Glomerular endothelial cell (primary cell): ENCODE results near the gene RALY. TPM values are rescaled to one million over a fixed set of nuclear protein-coding genes. Genes with fewer than 3 reads are reported as not detected.

Source experiments
- DNase-seq: peaks from one replicate; pipeline ENCODE4 v3.0.0-alpha.2; 2011; ENCODE audit warnings: low read depth, low spot score; ENCODE audit errors: extremely low read depth
- total RNA-seq: library from RNA; depleted of rRNA; stranded (reverse); fragments of >200 nt; gene quantifications from 2 replicates; pipeline ENCODE4 v1.2.3, GENCODE V29; 2015

RALY gene
- total RNA-seq, result 166 and 170 TPM in 2 replicates

DNA sequence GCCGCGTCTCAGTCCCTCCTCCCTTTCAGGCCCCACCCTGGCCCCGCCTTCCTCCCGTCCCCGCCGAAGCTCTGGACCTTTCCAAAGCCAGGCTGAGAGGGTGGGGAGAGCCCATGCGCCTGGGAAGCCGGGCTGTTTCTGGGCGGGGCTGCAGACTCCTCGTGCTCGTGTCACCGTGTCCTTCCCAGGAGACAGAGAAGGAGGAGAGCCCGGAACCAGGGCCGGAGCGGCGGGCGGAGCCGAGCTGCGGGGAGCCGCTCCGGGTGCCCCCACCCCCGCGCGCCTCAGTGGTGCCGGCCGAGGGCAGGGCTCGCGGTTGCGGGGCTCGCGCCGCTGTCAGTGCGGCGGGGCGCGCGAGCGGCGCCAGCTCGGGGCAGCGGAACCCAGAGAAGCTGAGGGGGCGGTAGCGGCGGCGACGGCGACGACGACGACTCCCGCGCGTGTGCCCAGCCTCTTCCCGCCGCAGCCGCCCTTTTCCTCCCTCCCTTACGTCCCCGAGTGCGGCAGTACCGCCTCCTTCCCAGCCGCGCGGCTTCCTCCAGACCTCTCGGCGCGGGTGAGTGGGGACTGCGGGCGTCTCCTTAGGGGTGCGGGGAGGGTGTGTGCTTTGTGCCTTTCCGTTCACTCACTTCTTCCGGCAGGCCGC lies at the start of gene RALY:
RALY (plus strand) TSS at position 336 of the 646 bp plus-strand sequence. CDS start 78,164 bp downstream, outside the sequence.
- no peak for DNase-seq

DNA sequence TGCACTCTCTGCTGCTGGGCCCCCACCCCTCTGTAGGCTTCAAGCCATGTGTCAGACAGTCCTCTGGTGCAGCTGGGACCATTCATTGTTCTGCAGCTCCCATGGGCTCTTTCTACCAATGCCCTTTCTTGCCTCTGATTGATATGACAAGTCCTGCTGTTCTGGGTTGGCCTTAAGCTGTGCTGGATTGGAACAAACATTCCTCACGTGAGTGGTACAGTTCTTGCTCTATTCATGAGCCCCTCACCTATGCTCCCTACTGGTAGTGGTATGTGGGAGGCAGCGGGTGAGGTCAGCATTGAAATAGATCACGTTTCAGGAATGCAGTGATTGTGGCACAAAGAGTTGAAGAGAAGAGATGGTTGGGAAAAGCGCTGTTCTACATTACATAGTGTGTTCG lies 48.8 kb upstream of the RALY start:
- no peak for DNase-seq

DNA sequence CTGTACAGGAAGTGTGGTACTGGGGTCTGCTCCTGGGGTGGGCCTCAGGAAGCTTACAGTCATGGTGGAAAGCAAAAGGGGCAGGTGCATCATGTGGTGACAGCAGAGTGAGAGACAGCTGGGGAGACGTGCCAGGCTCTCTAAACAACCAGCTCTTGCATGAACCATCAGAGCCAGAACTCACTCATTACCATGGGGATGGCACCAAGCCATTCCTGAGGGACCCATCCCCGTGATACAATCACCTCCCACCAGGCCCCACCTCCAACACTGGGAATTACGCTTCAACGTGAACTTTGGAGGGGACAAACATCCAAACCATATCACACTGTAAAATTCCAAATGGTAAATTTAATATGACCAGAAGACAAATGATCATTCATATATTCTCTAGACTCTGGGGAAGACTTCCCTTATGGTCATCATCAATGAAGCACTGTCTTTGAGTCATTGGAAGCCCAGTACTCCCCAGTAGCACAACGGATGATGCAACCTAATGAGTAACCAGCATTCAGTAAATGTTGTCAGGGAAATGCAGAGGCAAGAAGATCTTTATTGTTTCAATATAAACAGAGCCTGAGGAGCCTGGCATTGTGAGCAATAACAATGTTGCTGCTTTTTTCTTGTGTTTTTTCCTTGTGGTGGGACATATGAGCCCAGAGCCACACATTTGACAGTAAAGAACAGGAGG lies 48.2 kb upstream of the RALY start:
- no peak for DNase-seq

DNA sequence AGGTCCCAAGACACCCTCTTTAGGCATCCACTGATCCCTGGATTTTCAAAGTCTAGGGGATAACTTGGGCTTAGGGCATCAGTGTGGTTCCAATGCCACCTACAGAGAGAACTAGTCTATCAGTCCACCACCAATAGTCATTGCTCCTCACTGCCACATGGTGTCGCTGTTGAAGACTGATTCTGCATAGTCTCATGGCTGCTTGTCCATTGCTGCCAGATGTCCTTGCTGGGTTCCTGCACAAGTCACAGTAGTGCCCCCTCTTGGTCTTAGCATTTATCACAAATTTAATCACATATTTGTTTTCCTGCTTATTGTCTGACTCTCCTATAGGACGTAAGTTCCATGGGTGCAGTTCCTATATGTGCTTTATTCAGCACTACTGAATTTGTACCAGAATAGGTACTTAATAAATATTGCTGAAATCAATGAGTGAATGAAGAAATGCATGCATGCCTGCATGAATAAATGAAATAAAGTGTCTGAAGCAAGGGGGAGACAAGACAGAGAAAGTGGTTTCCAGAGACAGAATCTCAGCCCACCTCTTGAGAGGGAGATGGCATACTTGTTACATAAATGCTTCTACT lies 45.9 kb upstream of the RALY start:
- DNase-seq, result peak; percentile 12

DNA sequence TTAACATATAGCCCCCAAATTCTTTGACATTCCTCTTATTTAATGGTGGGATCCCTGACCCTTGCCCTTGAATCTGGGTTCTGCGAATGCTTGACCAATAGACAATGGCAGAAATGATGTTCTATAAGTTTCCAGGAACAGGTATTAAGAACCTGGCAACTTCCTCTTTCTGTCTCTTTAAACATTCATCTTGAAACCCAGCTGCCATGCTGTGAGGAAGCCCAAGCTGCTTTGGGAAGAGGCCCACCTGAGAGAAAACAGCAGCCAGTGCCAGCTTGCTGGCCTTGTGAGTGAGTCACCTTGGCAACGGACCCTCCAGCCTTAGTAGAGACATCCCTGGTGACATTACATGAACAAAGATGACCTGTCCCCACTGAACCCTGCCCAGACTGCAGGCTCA lies 45.2 kb upstream of the RALY start:
- no peak for DNase-seq

DNA sequence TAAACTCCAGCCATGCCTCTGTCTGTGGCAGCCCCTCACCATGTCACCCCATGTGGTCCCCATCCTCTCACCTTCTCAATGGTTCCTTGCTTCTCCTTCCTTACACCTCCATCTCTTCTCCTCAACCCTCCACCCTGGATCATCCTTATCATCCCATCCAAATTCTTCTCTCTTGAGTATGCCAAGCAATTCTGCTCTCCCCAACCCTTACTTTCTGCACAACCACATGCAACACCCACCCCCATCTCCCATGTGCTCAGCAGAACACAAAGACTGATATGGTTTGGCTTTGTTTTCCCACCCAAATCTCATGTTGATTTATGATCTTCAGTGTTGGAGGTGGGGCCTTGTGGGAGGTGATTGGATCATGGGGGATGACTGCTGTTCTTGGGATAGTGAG lies 42.5 kb upstream of the RALY start:
- no peak for DNase-seq

DNA sequence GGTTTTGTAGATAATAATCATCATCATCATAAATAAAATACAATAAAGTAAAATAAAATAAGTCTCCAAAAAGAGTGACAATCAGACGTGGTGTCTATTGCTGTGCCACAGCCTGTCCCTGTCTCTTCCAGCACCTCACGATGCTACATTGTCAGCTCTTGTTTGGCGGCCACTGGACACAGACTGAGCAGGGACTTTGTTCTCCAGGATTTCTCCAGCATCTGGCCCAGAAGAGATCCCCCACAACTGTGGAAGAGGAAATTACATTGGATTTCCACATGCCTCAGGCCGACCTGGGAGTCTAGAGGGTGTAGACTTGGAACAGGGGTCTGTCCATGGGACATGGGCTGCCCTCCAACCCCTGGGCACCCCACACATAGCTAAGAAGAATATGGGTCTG lies 39.2 kb upstream of the RALY start:
- DNase-seq, result no peak

DNA sequence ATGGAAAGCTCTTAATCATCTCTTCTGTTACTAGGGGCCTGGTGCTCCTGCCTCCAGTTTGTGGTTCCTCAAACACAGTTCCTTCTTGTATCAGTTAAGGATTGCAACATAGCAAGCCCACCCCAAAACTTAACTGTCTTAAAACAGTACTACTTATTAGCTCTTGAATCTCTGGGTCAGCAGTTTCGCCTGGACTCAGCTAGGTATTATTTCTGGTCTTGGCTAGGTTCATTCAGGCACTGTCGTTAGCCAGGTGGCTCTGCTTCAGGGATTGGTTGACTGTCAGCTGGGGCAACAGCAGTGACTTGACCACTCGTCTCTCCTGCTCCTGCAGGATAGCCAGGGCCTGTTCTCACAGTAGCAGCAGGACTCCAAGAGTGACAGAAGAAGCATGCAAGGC lies 30.0 kb upstream of the RALY start:
- DNase-seq, result no peak

DNA sequence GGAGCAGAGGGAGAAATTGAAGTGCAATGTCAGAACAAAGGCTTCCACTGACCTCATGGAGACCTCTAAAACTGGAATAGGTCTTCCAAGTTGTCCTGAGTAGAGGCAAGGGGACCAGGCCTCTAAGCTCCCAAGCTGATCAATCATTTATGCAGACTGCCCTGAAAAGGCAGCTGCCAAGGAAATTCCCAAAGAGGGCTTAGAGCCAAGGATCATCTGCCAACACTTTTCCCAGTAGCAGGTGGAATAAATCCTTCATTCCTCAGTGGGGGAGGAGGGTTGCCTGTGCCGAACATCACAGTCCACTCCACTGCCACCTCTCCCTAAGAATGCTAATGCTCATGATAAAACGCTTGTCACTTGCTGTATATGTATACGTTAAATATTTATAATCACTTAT lies 29.3 kb upstream of the RALY start:
- no peak for DNase-seq

DNA sequence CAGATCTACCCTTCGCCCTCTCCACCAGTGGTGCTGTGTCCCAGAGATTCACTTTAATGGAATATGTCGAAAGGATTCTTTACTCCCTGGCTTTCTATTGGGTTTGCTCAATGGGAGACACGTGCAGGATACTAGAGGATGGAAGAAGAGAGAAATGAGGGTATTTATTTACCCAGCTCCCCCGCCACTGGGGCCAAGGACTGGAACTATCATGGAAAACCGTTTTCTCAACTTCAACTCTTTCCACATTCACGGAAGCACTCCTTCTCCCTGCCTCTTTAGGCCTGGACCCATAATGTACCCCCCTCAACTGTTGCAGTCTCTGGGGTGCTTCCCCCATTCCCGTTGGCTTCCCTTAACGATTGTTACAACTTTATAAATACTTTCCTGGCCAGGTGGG lies 26.6 kb upstream of the RALY start:
- DNase-seq, result no peak

DNA sequence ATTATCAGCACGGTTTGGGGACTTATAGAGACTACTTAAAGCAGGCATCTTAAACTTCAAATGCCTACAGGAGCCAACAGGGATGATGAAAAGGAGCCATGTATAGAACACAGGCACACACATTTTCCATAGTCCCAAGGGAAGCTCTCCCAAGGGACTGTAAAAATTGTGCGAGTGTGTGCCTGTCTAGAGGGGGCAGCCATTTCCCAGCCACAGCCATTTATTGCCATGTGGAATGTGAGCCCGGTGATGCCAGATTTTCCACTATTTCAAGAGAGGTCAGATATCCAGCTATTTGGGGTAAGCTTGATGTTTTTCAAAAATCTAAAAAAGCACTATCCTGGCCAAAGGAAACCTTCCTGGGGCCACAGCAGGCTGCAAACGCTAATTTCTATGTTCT lies 24.1 kb upstream of the RALY start:
- no peak for DNase-seq

DNA sequence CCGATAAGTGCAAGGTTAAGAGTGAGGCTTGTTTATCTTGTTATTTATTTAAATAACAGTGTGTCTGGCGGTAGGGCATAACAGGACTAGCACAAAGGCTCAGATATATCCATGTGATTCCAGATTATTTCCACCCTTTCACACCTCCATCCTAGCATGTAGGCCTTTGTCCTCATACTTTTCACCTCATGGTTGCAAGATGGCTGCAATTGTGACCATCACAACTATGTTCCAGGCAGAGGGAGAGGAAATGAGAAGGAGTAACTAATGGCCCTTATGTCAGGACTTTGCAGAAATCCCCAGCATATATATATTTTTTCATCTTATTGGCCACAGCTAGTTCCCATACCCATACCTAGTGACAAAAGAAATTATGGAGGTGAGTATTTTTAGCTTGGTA lies 23.5 kb upstream of the RALY start:
- DNase-seq, result no peak

DNA sequence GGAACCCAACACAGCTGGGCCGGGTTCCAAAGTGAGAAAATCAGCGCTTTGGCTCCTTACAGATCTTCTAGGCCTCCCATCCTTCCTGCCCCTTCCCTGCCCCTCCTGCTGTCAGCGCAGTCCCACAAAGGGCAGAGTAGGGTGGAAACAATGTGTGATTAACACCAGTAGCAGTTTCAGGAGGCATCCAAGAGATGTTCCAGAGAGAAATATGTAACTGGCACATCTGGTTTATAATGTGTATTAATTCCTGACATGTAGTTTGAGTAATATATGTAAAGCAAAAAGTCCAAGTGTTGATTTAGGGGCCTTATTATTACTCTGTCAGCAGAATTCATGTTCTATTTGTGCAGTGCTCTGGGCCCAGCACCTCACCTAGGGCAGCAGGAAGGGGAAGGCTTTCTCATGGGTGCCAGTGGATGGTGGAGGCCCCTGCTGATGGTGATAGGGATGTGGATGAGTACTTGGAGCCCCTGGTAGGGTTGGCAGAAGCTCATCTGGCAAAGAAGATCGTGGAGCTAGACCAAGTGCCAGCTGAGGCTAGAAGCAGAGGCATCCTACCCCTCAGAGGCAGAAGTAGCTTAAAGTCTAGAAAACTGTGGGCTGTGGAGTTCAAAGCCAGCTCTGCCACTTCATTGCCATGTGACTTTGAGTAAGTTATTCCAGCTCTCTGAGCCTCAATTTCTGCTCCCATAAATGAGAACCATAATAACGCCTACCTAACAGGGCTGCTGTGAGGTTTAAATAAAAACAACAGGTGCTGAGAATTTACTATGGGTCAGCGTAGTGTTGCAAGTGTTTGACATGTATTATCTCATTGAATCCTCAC lies 22.4 kb upstream of the RALY start:
- no peak for DNase-seq

DNA sequence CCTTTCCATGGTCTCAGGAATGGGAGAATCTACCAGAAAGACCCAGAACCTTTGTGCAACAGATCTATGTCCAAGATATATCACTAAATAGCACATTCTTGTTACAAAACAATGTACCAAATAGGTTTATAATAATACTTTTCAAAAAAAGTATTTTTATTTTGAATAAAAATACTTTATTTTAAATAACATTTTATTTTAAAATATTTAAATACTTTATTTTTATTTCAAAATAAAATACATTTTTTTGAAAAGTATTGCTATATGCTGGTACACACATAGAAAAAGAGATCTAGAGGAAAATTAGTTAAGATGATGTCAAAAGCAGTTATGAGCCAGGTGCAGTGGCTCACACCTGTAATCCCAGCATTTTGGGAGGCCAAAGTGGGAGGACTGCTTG lies 16.8 kb upstream of the RALY start:
- DNase-seq, result no peak

DNA sequence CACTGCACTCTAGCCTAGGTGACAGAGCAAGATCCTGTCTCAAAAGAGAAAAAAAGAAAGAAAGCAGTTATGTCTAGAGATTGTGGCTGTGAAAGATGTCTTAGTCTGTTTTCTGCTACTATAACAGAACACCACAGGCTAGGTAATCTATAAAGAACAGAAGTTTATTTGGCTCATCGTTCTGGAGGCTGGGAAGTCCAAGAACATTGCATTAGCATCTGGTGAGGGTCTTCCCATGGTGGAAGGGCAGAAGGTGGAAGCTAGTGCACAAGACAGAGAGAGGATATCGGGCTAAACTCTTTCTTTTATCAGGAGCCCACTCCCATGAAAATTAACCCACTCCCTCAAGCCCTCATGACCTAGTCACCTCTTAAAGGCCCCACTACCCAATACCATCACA lies 16.2 kb upstream of the RALY start:
- DNase-seq, result no peak

DNA sequence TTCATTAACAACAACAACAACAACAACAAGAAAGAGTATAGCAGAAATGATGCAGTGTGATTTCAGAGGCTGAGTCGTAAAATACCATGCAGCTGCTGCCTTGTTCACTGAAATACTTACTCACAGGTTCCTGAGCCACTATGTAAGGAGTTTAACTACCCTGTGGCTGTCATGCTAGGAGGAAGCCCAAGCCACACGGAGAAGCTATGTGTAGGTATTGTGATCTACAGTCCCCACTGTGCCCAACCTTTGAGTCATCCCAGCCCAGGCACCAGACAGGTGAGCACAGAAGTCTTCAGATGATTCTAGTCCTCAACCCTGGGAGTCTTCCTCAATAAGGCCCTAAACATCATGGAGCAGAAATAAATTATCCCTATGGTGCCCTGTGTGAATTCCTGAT lies 14.6 kb upstream of the RALY start:
- no peak for DNase-seq

DNA sequence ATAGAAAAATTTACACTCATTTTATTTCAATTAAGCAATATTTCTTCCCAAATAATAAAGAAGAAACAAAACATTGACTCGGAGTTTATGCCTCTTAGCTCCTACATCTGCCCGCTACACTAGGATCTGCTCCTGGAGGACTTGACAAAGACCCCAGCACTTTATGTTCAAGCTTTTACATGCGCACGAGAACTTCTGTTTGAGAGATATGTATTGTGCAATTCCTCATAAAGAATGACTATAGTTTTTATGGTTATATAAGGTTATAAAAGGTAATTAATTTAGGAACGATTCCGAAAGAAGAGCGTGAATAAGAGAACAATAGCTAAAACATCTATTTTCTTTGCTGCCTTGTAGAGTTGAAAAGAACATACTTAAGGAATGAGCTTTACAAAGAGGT lies 12.4 kb upstream of the RALY start:
- DNase-seq, result no peak

DNA sequence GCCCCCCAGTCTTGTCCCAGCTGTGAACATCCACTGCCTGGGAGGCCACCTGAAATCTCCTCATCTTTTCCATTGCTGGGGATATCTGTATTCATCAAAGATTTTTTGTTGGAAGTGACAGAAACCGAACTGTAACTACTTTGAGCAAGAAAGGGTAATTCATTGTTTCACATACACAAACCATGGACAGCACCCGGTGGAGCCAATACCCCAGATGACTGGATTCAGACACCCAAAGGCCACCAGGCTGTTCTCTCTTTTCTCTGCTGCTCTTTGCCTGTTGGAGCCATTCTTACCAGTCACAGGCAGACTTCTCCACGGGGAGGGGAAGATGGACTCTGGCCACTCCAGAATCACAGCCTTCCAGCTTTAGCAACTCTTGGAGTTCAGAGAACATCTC lies 11.7 kb upstream of the RALY start:
- no peak for DNase-seq

DNA sequence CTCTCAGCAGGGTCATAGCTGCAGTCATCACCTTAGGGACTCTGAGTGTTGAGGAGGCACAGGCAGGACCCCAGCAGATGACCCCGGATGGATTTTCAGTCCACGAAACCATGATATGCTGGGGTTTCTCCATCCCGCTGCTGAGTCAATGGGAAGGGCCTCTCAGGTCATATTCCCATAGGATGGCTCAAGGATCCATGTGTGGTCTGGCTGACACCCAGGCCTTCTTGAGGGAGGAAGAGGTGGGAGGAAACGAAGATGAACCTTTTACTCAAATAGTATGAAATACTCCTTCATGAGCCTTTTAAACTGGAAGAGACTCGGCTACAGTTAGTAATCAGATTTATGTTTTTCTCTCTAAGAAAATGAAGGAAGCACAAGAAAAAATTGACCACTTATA lies 10.3 kb upstream of the RALY start:
- DNase-seq, result no peak

DNA sequence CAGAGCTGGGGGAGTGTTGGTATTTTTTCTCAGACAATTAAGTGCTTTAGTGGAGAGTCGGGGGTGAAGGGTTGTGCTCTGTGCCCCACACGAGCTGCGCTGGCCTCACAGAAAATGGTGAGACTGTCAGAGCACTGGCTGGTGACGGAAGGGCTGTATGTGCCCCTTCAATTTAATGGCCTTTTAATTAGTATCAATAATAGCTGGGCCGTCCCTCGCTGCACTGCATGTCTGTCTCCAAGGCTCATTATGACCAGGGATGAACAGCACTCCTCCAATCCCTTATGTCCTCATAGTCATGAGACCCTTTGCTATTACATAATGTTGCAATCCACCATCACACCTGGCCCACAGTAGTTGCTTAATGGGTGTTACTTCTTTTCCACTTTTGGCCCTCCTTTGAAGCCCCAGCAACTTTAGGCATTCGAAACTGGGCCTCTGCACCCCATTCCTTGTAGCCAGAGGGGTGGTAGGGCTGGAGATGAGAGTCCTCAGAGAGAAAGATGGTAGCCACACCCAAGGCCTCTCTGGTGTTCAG lies 9.5 kb upstream of the RALY start:
- DNase-seq, result no peak

DNA sequence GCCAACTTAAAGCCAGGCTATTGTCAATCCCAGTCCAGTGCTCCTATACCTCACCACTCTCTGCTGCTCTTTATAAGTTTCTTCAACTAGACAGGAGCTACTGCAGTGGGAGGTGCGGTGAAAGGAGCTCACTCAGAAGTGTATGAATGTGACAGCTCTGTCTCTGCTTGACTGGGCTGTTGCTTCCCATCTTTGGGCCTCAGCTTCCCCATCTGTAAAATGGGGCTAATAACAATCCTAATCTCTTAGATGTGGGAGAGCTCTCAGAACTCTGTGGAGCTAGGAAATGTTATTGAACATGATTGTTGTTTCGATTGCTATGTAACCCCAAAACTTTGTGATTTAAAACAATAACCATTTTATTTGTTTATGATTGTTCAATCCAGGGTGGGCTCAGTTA lies 8.4 kb upstream of the RALY start:
- no peak for DNase-seq
